ENCODE measurements around the gene FHIT.
A peak's percentile ranks its signal among the peaks of the same experiment; 100 is the strongest.

Gene FHIT

DNA sequence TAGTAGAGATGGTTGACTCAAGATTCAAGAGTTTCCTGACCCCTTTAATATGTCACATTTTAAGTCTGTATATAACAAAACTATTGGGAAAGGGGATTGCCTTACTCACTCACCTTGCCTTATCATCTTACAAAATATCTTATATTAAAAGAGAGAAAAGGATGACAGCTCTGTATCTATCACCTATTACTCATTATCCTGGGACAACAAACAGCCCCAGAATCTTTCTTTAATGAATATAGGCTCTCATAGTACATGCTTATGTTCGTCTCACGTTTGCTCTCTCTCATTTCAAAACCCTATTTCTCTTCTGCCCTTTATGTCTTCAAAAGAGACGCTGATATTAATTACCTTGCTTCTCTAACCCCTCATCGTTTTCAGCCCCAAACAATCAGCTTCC lies 1178.0 kb downstream of the FHIT start:
- no peak for DNase-seq (ENCODE audit: low spot score)

DNA sequence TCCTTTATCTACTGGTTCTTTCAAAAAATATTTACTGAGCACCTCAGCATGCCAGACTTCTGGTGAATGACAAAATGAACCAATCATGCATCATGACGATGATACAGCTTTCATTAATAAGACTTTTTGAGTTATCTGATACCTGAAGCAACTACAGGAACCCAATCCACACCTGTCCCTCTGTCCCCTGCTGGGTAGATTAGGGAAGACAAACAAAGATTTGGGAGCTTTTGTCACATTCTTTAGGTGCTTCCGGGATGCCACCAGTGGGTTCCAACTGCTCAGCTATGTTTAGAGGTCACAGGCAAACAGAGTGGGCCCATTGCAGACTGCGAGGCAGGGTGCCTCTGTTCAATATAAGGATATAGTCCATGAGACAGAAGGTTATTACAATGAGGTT lies 1180.9 kb downstream of the FHIT start:
- DNase-seq (ENCODE audit: low spot score), result no peak

DNA sequence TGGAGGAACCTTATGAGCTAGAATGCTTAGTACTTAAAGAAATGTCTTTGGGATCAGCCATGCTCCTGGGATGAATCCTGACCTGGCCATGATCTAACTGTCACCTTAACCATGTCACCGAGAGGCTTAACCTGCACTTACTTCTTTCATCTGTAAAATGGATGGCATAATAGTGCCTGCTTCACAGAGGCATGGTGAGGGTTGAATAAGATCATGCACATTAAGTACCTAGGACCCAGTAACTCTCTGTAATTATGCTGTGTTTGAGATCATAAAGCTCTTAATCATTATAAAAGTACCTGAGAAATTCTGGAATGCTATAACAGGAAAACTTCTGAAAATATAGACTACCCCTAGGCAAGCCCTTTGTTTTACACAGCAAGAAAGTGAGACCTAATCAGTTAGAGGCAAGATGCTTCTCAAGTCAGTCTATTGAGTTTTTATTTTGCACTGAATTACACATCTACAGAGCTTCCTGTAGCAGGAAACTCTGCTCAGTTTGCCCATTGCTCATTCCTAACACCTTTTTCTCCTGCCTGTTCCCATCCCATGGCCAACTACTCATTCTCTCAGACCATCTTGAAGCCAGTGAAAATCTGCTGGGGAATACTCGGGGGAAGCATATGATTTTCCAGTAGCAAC lies 1185.9 kb downstream of the FHIT start:
- DNase-seq (ENCODE audit: low spot score), result no peak

DNA sequence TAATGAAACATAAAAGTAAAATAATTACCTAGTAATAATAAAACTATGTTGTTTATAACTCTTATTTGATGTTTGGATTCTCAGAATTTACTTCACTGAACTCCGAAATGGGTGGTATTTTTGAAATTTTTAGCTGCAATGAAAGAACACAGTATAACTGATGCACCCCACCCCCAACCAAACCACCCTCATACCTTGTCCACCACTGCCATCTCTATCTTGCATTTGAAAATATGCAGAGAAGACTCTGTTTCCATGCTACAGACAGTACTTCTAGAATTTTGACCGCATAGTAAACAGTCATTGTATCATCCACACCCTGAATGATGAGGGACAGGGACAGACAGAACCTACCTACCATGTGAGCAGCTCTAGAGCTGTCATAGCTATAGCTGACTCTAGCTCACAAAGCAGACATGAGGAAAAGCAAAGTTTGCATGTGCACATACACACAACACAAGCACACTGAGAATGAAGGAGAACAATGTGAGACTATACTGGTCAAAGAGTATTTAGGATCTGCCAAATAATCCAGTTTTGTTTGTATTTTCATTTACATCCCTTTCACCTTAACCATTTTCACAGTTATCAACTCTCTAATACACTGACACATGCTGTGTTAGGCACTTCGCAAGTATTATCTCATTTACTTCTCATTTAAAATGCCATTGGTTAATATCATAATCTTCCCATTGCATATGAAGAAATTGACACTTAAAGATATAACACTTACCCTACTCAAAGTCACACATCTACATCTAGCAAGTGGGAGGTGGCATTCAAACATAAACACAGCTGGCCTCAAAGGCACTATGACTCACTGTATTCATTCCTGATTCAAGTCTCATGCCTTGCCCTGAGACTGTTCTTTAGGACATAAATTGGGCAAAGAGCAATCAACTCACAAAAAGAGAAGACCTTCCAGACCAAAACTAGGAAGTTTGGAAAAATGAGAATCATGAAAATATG lies 1186.8 kb downstream of the FHIT start:
- DNase-seq (ENCODE audit: low spot score), result no peak

DNA sequence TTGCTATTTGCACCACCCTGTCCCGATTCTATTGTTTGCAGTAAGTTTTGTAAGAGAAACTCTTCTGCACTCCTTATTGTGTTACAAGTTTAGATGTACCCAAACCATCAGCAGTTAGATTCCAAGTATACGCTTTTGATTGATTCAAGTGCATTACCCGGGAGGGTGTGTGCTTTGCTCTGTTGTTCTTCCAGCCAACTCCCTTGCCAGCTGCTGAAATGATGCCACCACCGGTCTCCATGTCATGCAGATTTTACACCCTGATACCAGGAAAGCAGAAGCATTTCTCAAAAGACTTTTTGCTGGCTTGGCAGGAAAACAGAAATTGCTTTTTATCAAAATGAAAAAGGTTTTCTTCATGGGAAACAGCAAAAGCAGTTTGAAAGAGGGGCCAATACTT lies 1194.8 kb downstream of the FHIT start:
- DNase-seq (ENCODE audit: low spot score), result no peak

DNA sequence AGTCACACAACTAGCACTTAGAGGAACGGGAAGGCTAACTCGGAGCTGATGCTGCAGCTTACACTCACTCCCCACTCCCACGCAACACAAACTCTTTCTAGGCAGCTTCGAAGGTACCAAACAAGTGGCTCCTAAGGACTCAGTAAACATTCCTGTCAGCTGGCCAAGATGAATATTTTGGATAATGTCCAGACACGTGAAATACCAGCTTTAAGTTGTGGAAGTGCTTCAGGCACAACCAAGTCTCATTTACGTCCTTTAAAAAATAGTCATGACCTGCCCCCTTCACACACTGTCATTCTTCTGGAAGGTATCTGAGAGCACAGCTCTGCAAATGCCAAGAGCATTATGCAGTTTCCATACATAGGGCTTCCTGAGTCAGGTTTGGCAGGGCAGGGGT lies 1195.5 kb downstream of the FHIT start:
- no peak for DNase-seq (ENCODE audit: low spot score)

DNA sequence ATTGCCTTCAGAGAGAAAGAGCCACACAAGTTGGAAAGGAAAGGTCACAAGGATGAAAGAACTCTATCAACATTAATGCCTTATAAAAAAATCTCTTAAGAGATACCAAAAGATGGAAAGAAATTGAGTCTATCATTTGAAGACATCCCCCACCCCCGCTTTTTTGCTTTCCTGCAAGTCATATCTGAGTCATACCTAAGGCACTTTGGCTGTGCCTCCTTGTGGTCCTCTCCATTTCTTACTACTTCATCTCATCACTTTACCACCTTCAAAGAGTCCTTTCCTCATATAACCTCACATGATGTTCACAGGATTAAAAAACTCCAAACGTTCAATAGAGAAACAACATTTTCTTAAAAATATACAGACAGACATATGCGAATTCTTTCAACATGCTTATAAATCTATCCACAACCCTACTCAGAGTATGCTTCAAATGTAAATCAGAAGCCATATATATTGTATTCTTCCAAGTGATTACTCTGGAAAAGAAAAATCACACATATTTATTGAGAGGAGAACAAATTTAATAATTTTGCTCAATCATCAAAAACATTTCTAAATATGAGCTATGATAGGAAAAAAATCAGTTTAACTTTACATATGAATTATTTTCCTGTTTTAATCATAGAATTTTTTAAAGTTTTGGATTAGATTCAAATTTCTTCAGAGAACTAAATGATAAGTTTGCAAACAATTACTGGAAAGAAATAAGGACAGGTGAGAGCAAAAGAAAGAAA lies 1197.6 kb downstream of the FHIT start:
- DNase-seq (ENCODE audit: low spot score), result no peak

DNA sequence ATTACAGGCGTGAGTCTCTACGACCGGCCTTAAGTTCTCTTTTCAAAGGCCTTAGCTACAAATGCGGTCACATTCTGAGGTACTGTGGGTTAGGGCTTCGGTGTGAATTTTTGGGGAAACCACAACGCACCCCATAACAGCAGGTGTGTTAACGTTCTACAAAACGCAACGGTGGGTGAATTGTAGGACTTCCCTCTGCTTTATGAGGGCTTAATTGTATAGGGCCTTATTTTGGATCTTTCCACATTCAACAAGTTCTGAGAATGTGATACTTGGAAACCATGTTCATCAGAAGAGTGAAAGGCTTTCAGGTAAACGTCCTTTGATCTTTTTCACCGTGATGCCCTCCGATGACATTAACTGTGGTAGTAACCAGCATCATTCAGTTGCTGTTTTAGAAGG lies 1202.8 kb downstream of the FHIT start:
- DNase-seq (ENCODE audit: low spot score), result no peak

DNA sequence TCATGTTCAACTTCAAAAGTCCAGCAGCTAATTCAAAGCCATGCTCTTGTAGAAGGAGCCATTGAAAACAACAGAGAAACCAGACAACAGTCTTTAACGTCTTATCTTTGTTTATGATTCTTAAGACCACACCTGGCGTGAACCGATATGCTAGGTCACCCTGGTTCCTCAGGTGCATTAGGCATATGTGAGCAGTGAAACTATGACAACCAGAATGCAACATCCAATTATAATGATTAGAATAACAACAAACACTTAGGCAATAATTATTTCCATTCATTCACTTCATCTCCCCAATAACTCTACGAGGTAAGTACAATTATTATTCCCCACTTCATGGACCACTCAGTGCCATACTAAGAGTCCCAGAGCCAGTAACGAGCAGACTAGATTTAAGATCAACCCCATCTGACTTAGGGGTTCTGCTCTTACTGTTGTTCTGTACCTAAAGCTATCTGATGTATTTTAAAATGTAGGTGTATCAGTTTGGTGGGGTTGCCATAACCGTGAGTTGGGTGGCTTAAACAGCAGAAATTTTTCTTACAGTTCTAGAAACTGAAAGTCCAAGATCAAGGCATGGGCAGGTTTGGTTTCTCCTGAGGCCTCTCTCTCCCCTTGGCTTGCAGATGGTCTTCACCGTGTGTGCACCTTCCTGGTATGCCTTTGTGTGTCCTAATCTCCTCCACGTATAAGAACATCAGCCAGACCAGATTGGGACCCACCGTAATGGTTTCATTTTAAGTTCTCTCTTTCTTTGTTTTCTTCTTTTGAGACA lies 1203.6 kb downstream of the FHIT start:
- no peak for DNase-seq (ENCODE audit: low spot score)

DNA sequence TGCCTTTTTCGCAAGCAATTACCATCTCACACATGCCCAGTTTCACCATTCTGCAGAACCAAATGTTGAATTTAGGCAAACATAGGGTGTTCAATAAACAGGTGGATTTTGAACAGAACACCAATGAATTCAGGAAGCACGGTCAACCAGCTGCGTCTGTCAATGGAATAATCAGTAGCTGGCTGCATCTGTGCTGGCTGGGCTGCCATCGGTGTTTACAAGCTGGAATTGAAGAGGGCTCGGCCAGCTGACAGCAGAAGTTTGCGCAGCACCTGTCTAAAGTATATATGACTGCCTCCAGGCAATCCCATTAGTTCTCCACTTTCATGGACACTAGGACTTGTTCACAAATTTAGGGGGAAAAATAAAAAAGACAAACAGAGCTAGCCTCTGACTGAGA lies 1205.0 kb downstream of the FHIT start:
- DNase-seq (ENCODE audit: low spot score), result no peak

DNA sequence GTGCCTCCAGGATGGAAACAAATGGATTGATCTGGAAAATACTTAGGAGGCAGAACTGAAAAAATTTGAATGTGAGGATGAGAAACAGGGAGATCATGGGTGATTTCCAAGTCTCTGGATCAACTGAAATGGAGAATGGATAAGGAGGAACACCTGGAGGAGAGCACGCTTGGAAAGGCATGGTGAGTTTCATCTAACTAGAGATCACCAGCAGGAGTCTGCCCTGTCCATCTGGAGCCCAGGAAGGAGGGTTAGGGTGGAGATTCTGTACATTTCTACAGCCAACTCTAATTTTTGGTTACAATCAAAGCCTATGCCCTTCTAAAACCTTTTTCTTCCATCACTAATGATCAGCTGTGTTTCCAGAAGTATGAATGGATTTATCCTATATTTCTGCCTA lies 1205.6 kb downstream of the FHIT start:
- no peak for DNase-seq (ENCODE audit: low spot score)

DNA sequence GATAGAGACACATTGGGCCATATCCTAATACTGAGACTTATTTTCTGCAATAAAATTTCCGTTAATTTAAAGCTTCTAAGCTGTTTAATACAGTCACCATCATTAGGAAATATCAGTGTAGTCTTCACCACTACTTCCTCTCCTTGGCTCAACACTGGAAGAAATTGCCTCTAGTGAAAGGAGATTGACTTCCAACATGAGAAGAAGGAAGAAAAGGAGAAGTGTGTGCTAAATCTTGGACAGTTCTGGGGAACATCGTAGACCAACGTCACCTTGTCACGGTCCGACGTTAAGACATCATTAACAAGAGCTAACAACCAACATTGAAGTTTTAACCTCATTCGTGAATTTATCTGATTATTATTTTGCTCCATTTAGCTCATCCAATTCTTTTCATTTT lies 1214.4 kb downstream of the FHIT start:
- no peak for DNase-seq (ENCODE audit: low spot score)

DNA sequence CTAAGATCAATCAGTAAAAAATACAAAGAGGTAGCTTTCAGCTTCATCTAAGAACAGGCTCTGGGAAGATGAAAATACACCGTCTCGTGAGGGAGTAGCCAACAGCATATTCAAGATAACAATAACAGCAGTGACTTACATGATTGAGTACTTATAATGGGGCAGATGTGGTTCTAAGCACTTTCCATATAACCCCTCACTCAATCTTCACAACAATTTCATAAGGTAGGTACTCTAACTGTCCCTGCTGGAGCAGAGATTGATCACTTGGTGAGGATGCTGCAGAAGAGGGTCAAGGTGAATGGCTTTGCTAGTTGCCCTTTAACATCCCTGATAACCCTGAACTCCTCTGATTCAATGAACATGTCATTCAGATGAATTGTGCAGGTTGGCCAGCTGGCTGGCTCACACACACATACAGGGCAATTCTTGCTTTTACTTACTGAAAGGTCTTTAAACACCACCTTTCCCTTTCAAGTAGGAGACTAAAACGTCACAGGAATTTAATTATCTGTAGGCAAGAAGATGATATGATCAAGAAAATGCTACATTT lies 1217.3 kb downstream of the FHIT start:
- DNase-seq (ENCODE audit: low spot score), result peak; percentile 97

DNA sequence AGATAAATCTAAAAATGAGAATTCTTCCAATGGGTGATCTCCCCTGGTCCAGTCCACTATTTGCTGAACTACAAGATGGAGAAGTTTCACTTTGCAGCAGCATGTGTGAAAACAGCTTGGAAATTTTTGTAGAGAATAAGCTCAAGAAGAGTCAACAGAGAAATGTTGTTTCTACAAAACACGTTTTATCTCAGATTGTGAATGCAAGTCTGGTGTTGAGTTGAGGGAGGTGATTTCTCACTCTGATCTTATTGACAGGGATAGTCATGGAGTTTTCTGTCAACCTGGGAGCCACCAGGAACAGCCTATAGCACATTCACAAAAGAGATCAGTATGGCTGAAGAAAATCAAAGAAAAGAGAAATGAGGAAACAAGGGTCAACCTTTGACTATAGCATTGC lies 1220.3 kb downstream of the FHIT start:
- DNase-seq (ENCODE audit: low spot score), result no peak

DNA sequence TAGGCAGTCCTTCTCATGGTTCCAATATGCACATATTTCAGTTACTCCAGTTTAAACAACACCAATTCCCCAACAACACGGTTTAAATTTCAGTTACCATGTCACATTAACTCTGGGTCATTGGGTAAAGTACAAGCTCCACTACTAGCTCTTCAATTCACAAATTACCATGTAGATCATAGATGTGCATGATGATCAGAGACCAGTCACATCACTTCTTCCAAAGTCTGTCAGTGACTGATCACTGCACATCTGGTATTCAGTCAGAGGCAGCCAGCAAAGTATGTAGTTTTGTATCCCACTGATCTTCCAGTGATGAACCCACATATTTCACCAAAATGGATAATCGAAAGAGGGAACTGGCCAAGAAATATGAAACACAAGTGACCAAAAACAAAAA lies 1223.0 kb downstream of the FHIT start:
- no peak for DNase-seq (ENCODE audit: low spot score)

DNA sequence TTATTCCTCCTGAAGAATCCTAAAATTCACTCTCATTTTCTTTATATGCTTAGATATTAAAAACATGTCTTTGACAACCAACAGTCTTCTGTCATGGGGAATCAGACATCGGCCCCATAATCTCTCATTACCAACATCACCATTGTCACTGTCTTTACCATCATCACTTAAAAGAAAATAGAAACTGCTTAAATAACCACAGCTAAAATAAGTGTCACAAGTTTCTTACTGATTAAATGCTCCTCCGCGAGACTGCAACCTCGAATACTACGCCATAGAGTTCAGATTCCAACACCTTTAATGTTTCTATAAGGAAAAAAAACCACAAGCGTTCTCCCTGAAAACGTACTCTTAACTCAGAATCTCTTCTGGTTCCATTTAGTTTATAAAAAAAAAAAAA lies 1223.9 kb downstream of the FHIT start:
- no peak for DNase-seq (ENCODE audit: low spot score)

DNA sequence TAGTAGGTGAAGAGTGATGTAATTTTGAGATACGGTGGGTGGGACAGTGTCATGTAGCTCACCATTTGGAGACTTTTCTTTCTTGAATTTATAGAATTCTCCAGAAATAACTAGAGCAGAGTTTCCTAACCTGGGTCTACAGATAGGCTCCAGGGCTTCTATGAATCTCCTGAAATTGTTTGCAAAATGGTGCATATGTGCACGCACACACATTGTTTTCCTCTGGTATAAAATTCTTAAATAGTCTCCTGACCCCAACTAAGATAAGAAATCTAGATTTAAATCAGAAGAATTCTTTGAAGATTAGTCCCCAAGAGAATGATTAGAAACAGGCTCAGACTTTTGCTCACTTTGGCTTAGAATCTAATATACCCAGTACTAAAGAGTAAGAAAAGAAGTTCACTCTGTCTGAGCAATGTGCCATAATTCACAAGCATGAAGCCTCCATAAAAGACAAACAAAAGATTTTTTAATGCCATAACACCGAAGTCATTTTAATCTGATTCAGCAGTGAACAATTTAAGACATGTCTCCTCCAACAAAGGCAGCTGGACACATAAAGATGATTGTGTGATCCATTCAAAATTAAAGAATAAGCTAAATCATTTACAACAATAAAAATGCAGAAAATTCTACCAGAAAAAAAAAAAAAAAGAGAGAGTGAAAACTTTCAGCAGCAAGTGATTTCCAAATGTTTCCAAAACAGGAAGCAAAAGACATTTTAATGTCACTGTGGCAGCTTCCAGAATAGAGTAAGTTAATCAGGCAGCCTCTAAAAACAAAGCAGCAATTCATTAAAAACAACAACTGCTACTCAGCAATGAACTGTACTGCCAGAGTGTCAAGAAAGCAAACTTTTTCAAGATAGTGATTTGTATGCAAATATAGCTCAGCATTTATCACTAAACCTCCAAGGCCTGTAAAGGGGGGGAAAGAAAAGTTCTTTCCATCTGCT lies 1225.9 kb downstream of the FHIT start:
- DNase-seq (ENCODE audit: low spot score), result no peak

DNA sequence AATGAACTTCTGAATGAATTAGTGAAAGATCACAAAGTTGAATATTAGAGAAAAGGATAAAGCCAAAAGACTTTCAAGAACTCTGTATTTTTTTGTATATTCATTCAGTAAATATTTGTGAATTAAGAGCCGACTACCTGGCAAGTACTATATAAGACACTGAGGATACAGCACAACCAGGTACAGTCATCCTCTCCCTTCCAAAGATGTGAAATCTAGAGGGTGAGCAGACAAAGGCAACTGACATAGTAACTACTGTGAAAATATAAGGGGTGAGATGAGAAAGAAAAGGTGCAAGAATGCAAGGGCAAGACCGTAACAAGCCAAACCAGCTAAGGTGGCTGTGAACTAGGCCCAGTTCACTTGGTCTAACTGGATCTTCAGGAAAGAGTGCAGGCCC lies 1226.9 kb downstream of the FHIT start:
- DNase-seq (ENCODE audit: low spot score), result no peak

DNA sequence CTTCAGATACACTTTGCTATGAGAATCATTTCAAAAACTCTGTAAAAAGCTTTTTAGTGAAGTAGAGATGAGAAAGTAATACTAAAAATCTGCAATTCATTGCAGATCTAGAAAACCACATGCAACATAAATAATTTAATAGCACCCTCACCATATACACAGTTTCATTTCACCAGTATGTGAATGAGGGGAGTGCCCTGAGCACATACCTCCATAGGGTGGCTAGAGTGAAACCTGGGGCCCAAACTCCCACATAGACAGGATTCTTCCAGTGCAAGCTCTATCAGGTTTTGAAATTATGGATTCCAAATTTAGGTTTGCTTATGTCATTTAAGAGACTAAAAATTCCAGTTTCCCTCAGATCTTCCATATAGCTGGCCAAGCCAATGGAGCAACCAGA lies 1228.1 kb downstream of the FHIT start:
- DNase-seq (ENCODE audit: low spot score), result no peak

DNA sequence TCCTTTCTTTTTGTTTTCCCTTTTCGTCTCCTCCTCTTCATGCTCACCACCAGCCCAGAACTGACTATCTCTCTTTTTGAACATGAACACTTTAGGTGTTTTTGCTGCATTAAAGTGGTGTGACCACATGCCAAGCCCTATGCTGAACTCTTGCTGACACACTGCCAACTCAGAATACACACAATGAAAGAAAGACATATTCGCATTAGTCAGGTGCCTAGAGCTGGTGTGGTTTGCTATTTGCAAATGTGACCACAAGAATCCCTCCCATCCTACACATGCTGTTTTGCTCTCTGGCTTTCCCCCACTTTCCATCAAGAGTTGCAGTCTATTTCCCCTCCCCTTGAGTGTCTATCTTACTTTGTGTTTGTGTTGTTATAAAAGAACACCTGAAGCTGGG lies 1233.6 kb downstream of the FHIT start:
- no peak for DNase-seq (ENCODE audit: low spot score)
